DND-41 (cell line): ENCODE results near the gene MMP17.
A peak's percentile ranks its signal among the peaks of the same experiment; 100 is the strongest.

Source experiments
- ATAC-seq: fragments of 200-7000 bp; cut with Tn5 transposase; 3 replicates; pipeline ENCODE4 v1.9.1; 2021; ENCODE audit warnings: low read depth; ENCODE audit not compliant: insufficient read depth
- DNase-seq: peaks from one replicate; pipeline ENCODE4 v3.0.0-alpha.2; 2020
- H2AFZ ChIP-seq: 2 replicates; pipeline ENCODE4 v1.6.0; 2012; ENCODE audit warnings: low read depth, low read length
- H3K27ac ChIP-seq: 2 replicates; pipeline ENCODE4 v1.5.1; 2012; ENCODE audit warnings: low read length, inconsistent platforms
- H3K27me3 ChIP-seq: fragments of 200-600 bp; sonication (generic); 2 replicates; pipeline ENCODE4 v1.6.0; 2012; ENCODE audit warnings: low read length, mild to moderate bottlenecking, inconsistent platforms; ENCODE audit not compliant: insufficient read depth, poor library complexity
- H3K36me3 ChIP-seq: 2 replicates; pipeline ENCODE4 v1.5.1; 2012; ENCODE audit warnings: low read length, inconsistent platforms; ENCODE audit not compliant: insufficient read depth
- H3K4me1 ChIP-seq: 2 replicates; pipeline ENCODE4 v1.5.1; 2012; ENCODE audit warnings: mild to moderate bottlenecking, low read length; ENCODE audit not compliant: insufficient read depth
- H3K4me2 ChIP-seq: 2 replicates; pipeline ENCODE4 v1.6.0; 2012; ENCODE audit warnings: mild to moderate bottlenecking, moderate library complexity, low read length, inconsistent platforms; ENCODE audit not compliant: insufficient read depth
- H3K4me3 ChIP-seq, 2 experiments: fragments of 200-600 bp in 1 of 2; shearing (Covaris generic) in 1 of 2; 2 replicates each; pipeline ENCODE4 v1.5.1; 2012 to 2016; ENCODE audit warnings: inconsistent platforms in 2 of 2, low read length in 2 of 2, mild to moderate bottlenecking in 2 of 2, low read depth in 1 of 2, moderate library complexity in 1 of 2
- H3K79me2 ChIP-seq: 2 replicates; pipeline ENCODE4 v1.6.0; 2012; ENCODE audit warnings: low read length, inconsistent platforms; ENCODE audit not compliant: insufficient read depth
- H3K9ac ChIP-seq: 2 replicates; pipeline ENCODE4 v1.6.0; 2012; ENCODE audit warnings: low read depth, mild to moderate bottlenecking, inconsistent platforms, low read length, moderate library complexity
- H3K9me3 ChIP-seq: 2 replicates; pipeline ENCODE4 v1.5.1; 2012; ENCODE audit warnings: low read length, moderate library complexity, mild to moderate bottlenecking, inconsistent platforms; ENCODE audit not compliant: insufficient read depth, severe bottlenecking
- H4K20me1 ChIP-seq: 2 replicates; pipeline ENCODE4 v1.6.0; 2012; ENCODE audit warnings: low read length; ENCODE audit not compliant: insufficient read depth
- CTCF ChIP-seq: IDR thresholded peaks from 2 replicates; pipeline ENCODE4 v1.5.1; 2012; ENCODE audit warnings: borderline replicate concordance, low read length, moderate library complexity, mild to moderate bottlenecking; ENCODE audit not compliant: poor library complexity, severe bottlenecking; ENCODE audit errors: extremely low read depth
- EZH2 ChIP-seq: IDR thresholded peaks from 3 replicates; pipeline ENCODE4 v1.6.1; 2012; ENCODE audit warnings: borderline replicate concordance, low read depth, mild to moderate bottlenecking, moderate library complexity, low read length, inconsistent platforms; ENCODE audit not compliant: severe bottlenecking

The MMP17 gene

DNA sequence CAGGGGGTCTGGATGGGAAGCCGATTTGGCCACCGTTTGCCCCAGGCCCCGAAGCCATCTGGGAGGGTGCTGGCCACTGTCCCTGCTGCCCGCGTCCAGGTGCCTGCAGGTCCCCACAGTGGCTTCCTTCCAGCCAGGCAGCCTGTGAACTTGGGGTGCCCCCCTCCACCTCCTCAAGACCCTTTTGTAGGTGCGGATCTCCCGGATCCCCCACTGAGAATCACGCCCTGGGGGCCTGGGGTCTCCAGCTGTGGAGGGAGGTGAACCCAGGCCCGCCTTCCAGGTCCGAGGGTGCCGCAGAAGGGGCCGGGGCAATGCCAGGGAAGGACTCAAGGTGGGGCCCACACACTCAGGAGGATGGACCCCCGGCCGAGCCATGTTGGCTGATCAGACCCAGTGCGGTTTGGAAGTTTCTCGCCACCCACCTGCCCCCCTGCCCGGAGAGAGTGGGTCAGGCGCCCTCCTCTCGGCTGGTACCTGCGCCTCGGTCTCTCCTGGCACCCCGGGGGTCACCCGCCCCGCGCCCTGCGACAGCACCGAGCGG lies 1.7 kb downstream of the MMP17 start:
- Histone ChIP-seq H3K27me3 (no peaks in the 10 kb centered on the region), H3K4me2 (no peak overlapping the region), H2AFZ (no peak overlapping the region), H3K4me1 (no peaks in the 10 kb centered on the region), H3K9me3 (no peaks in the 10 kb centered on the region), H3K4me3 (no peak overlapping the region), H3K79me2 (no peaks in the 10 kb centered on the region), H3K27ac (no peak overlapping the region), H3K9ac (no peak overlapping the region), H4K20me1 (no peaks in the 10 kb centered on the region), H3K36me3 (no peaks in the 10 kb centered on the region)
- DNase-seq (no peak), ATAC-seq (no peak)
- TF ChIP-seq CTCF (no peak), EZH2 (no peak)

DNA sequence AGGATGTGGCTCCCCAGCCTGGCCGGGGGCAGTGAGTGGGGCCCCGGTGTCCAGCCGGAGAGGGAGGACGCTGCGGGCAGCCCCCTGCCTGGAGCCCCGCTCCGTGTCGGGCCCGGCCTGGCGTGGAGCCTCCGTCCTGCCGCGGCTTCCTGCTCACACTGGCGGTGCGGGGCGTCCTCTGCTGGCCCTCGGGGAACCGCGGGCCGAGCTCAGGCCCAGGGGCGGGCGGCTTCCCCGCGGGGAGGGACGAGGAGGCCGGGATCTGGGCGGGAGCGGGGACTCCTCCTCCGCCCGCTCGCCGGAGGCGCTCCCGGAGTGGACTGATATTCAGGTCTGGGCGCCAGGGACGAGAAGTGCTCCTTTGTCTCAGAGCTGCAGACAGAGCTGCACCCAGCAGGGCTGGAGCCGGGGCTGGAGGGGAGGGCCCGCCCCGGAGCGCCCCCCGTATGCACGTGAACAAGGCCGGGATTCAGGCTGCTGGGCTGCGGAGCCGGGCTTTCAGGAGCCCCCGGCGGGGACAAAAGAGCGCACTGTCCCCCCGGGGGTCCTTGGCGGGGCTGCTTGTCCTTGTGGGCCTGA lies 2.2 kb downstream of the MMP17 start:
- no peaks in the 10 kb centered on the region for H4K20me1 ChIP-seq
- no peak overlapping the region for H3K27ac ChIP-seq
- no peak overlapping the region for H3K4me2 ChIP-seq
- H3K9me3 ChIP-seq: no peaks in the 10 kb centered on the region
- no peaks in the 10 kb centered on the region for H3K27me3 ChIP-seq
- H2AFZ ChIP-seq: no peak overlapping the region
- TF ChIP-seq CTCF (no peak), EZH2 (no peak)
- no peaks in the 10 kb centered on the region for H3K79me2 ChIP-seq
- no peaks in the 10 kb centered on the region for H3K36me3 ChIP-seq
- no peak overlapping the region for H3K4me3 ChIP-seq
- no peak overlapping the region for H3K9ac ChIP-seq
- DNase-seq: no peak
- no peak for ATAC-seq
- no peaks in the 10 kb centered on the region for H3K4me1 ChIP-seq

GRCh38 chr12:131830914-131831571 lies 2.9 kb downstream of the MMP17 start:
- Histone ChIP-seq H2AFZ (no peak overlapping the region), H3K9me3 (no peaks in the 10 kb centered on the region), H4K20me1 (no peaks in the 10 kb centered on the region), H3K4me3 (no peak overlapping the region), H3K36me3 (no peaks in the 10 kb centered on the region), H3K4me1 (no peaks in the 10 kb centered on the region), H3K79me2 (no peaks in the 10 kb centered on the region), H3K27me3 (no peaks in the 10 kb centered on the region), H3K27ac (no peak overlapping the region), H3K9ac (no peak overlapping the region), H3K4me2 (no peak overlapping the region)
- peak; percentile 30 for DNase-seq
- ATAC-seq: peak; percentile 47; the same call in 2 of the 3 replicates
- TF ChIP-seq EZH2 (no peak), CTCF (no peak)
